HepG2 (cell line): ENCODE measurements around the gene AFG1L. TPM values are rescaled to one million over a fixed set of nuclear protein-coding genes. Genes with fewer than 3 reads are reported as not detected.

Experiments
- ATAC-seq: fragments of 200-7000 bp; cut with Tn5 transposase; 3 replicates; pipeline ENCODE4 v1.9.1; 2020; ENCODE audit warnings: mild to moderate bottlenecking, moderate library complexity
- BruUV-seq: library from RNA; stranded (reverse); fragments of 400-500 nt; replicated peaks from 2 replicates; lab custom pipeline; 2021; lab: Mats Ljungman, UMichigan
- CTCF ChIA-PET: fragments of 300-600 bp; formaldehyde crosslinking; extraction: SDS; loops from one replicate; lab custom pipeline; 2021; ENCODE audit warnings: low total read pairs, inconsistent platforms, low intra/inter-chr PET ratio; lab: Yijun Ruan, JAX
- POLR2A ChIA-PET: fragments of 350-600 bp; sonication (Branson Sonifier 250); formaldehyde crosslinking; loops from one replicate; lab custom pipeline; 2020; ENCODE audit warnings: antibody characterized with exemption, inconsistent platforms; lab: Yijun Ruan, JAX
- DNase-seq: peaks from one replicate; pipeline ENCODE4 v3.0.0-alpha.2; 2015; ENCODE audit warnings: low spot score
- FAIRE-seq: peaks from 3 replicates; lab custom pipeline; 2011; peaks lifted over from hg19 to GRCh38; lab: Jason Lieb, UNC
- H2AFZ ChIP-seq: one replicate; pipeline ENCODE4 v1.6.1; 2011; ENCODE audit warnings: low read length, inconsistent platforms
- H3K27ac ChIP-seq: fragments of 300-600 bp; 3 replicates; pipeline ENCODE4 v1.8.0; 2011; ENCODE audit warnings: mixed run types, mild to moderate bottlenecking, mixed read lengths, low read length, inconsistent platforms; ENCODE audit not compliant: insufficient read depth; ENCODE audit errors: extremely low read length
- H3K27me3 ChIP-seq, 2 experiments: fragments of 200-600 bp in 1 of 2; 2 replicates in 1 of 2; 3 replicates in 1 of 2; pipeline versions ENCODE4 v1.6.0 to v1.8.0; 2011; ENCODE audit warnings: low read length in 2 of 2, mild to moderate bottlenecking in 2 of 2, moderate library complexity in 2 of 2, inconsistent platforms in 1 of 2; ENCODE audit not compliant: insufficient read depth in 2 of 2, control insufficient read depth in 1 of 2
- H3K36me3 ChIP-seq, 2 experiments: fragments of 200-600 bp in 1 of 2; replicated peaks in 1 of 2; 2 replicates in 1 of 2; 3 replicates in 1 of 2; pipeline versions ENCODE4 v1.5.1 to v1.8.0; 2011; ENCODE audit warnings: low read length in 2 of 2, inconsistent platforms in 1 of 2; ENCODE audit not compliant: insufficient read depth in 2 of 2, control insufficient read depth in 1 of 2
- H3K4me1 ChIP-seq: 2 replicates; pipeline ENCODE4 v1.5.1; 2012; ENCODE audit warnings: low read length, inconsistent platforms; ENCODE audit not compliant: insufficient read depth
- H3K4me2 ChIP-seq: 2 replicates; pipeline ENCODE4 v1.6.0; 2011; ENCODE audit warnings: low read depth, low read length, inconsistent platforms
- H3K4me3 ChIP-seq, 3 experiments: fragments of 200-600 bp in 1 of 3; sonication (generic), shearing (Covaris generic) in 1 of 3; replicated peaks in 1 of 3; 2 replicates each; pipeline ENCODE4 v1.5.1; 2011 to 2016; ENCODE audit warnings: low read length in 3 of 3, inconsistent platforms in 2 of 3, low read depth in 2 of 3, mild to moderate bottlenecking in 2 of 3, control low read depth in 1 of 3, mixed read lengths in 1 of 3; ENCODE audit not compliant: insufficient read depth in 1 of 3
- H3K79me2 ChIP-seq: one replicate; pipeline ENCODE4 v1.6.1; 2011; ENCODE audit warnings: low read length, inconsistent platforms; ENCODE audit not compliant: insufficient read depth
- H3K9ac ChIP-seq: 2 replicates; pipeline ENCODE4 v1.6.0; 2011; ENCODE audit warnings: mild to moderate bottlenecking, low read depth, low read length, inconsistent platforms; ENCODE audit not compliant: insufficient read depth
- H3K9me3 ChIP-seq: 2 replicates; pipeline ENCODE4 v1.5.1; 2012; ENCODE audit warnings: mild to moderate bottlenecking, low read length
- H4K20me1 ChIP-seq: 2 replicates; pipeline ENCODE4 v1.6.0; 2011; ENCODE audit warnings: inconsistent platforms, mild to moderate bottlenecking, low read length, moderate library complexity; ENCODE audit not compliant: insufficient read depth
- BRD4 ChIP-seq: sonication (generic); formaldehyde crosslinking; IDR thresholded peaks from 2 replicates; pipeline ENCODE4 v1.4.0; 2020; ENCODE audit warnings: missing genetic modification reagents
- CBX2 ChIP-seq, 2 experiments: fragments of 200-600 bp in 1 of 2; sonication (generic); formaldehyde crosslinking in 1 of 2; IDR thresholded peaks; 2 replicates each; pipeline versions ENCODE4 v1.7.0 to v1.8.1; 2018 to 2022; ENCODE audit warnings: low read depth in 2 of 2, low read length in 1 of 2, mild to moderate bottlenecking in 1 of 2, missing genetic modification reagents in 1 of 2
- DR1 ChIP-seq: sonication (generic); formaldehyde crosslinking; IDR thresholded peaks from 2 replicates; pipeline ENCODE4 v1.8.0; 2021; ENCODE audit warnings: mild to moderate bottlenecking, missing genetic modification reagents, inconsistent platforms
- MED8 ChIP-seq: sonication (generic); formaldehyde crosslinking; IDR thresholded peaks from 2 replicates; pipeline ENCODE4 v1.8.1; 2023; ENCODE audit warnings: mild to moderate bottlenecking, missing genetic modification reagents; ENCODE audit not compliant: insufficient replicate concordance
- MTA3 ChIP-seq: sonication (generic); formaldehyde crosslinking; IDR thresholded peaks from 2 replicates; pipeline ENCODE4 v1.4.0; 2020; ENCODE audit warnings: missing genetic modification reagents
- MYNN ChIP-seq: sonication (generic); formaldehyde crosslinking; IDR thresholded peaks from 2 replicates; pipeline ENCODE4 v1.4.0; 2020; ENCODE audit warnings: mild to moderate bottlenecking, low read depth, missing genetic modification reagents
- RBM39 ChIP-seq: fragments of 200-400 bp; formaldehyde crosslinking; IDR thresholded peaks from one replicate; pipeline ENCODE4 v1.6.1; 2018; ENCODE audit warnings: antibody characterized with exemption, mild to moderate bottlenecking, low read depth, low read length; ENCODE audit not compliant: poor library complexity, severe bottlenecking
- TBX2 ChIP-seq: sonication (generic); formaldehyde crosslinking; IDR thresholded peaks from 2 replicates; pipeline ENCODE4 v1.5.0; 2020; ENCODE audit warnings: missing genetic modification reagents, mild to moderate bottlenecking, borderline replicate concordance
- TEAD2 ChIP-seq: sonication (generic); formaldehyde crosslinking; IDR thresholded peaks from 2 replicates; pipeline ENCODE4 v1.9.0; 2021; ENCODE audit warnings: missing genetic modification reagents
- ZBTB21 ChIP-seq: sonication (generic); formaldehyde crosslinking; IDR thresholded peaks from 2 replicates; pipeline ENCODE4 v1.4.0; 2020; ENCODE audit warnings: missing genetic modification reagents
- ZFAT ChIP-seq: sonication (generic); formaldehyde crosslinking; conservative IDR thresholded peaks from 2 replicates; pipeline ENCODE4 v1.8.1; 2023; ENCODE audit warnings: missing genetic modification reagents, inconsistent platforms
- ZFP36L2 ChIP-seq: sonication (generic); formaldehyde crosslinking; IDR thresholded peaks from 2 replicates; pipeline ENCODE4 v1.4.0; 2020; ENCODE audit warnings: missing genetic modification reagents
- ZNF292 ChIP-seq: sonication (generic); formaldehyde crosslinking; IDR thresholded peaks from 2 replicates; pipeline ENCODE4 v1.8.1; 2022; ENCODE audit warnings: mild to moderate bottlenecking, low read depth, missing genetic modification reagents, borderline replicate concordance
- ZNF547 ChIP-seq: sonication (generic); formaldehyde crosslinking; IDR thresholded peaks from 2 replicates; pipeline ENCODE4 v1.5.1; 2020; ENCODE audit warnings: mild to moderate bottlenecking, missing genetic modification reagents
- ZNF580 ChIP-seq: IDR thresholded peaks from 2 replicates; pipeline ENCODE4 v1.6.1; 2016; ENCODE audit warnings: low read depth, borderline replicate concordance
- ZNF850 ChIP-seq: sonication (generic); formaldehyde crosslinking; conservative IDR thresholded peaks from 2 replicates; pipeline ENCODE4 v1.9.0; 2021; ENCODE audit warnings: mild to moderate bottlenecking, missing genetic modification reagents
- WGBS: methylation state at CpG from one replicate; pipeline ENCODE4 v1.1.6; 2017; ENCODE audit warnings: low lambda C conversion rate; 5-methylcytosine and 5-hydroxymethylcytosine counted together
- in situ Hi-C: cut with HindIII; loops from 2 replicates; pipeline ENCODE4 v1.10.0; 2017; ENCODE audit warnings: low pct_unique_long_range_greater_than_20kb; ENCODE audit not compliant: extremely low pct_ligation_motif_present
- intact Hi-C: fragments of 100-400 bp; cut with micrococcal nuclease; formaldehyde crosslinking; loops from one replicate; pipeline ENCODE4 v1.10.0; 2022; ENCODE audit not compliant: unreplicated experiment
- polyA plus RNA-seq, 8 experiments: library from polyadenylated mRNA; depleted of rRNA in 3 of 8; stranded (reverse) in 7 of 8; unstranded in 1 of 8; fragments of >200 nt; fragmentation: Illumina TruSeq in 4 of 8; extraction: Trizol in 4 of 8; gene quantifications; 2 replicates each; pipeline versions ENCODE4 v1.2.1 to v1.2.3, GENCODE V29; 2011 to 2016; ENCODE audit warnings: low read depth in 4 of 8, missing spikeins in 1 of 8, mixed read lengths in 1 of 8; ENCODE audit not compliant: insufficient read depth in 1 of 8
- total RNA-seq, 5 experiments: library from RNA; depleted of rRNA; stranded (reverse); fragments of >200 nt; fragmentation: Illumina TruSeq; extraction: Trizol; gene quantifications; 2 replicates each; pipeline ENCODE4 v1.2.3, GENCODE V29; 2016; ENCODE audit warnings: low read depth in 1 of 5

The AFG1L gene
- total and polyA plus RNA-seq, 2 of the 13 experiments (the other 11 are each of a cell fraction or from before 2014, with no cell fraction given): 3.1 to 14.0 TPM

DNA sequence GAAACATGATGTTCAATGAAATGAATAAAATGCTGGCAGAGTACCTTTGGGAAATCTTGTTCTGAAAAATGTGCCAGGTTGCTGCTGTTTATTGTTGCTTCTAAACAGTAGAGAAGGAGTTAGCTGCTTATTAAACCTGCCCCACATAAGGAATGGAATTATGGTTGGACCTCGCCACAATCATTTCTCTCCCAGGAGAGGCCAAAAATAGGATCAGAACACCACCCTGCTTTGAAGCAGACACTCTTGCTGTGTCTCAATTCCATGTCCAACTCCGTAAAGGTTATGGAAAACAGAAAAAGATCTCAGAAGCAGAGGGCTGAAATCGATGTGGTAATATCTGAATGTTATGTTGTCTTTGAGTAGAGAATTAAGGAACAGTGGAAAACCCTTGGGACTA lies 27.9 kb downstream of the AFG1L start:
- FAIRE-seq (no peak), DNase-seq (no peak), ATAC-seq (no peak)
- Histone ChIP-seq H3K27ac (no peak overlapping the region), H3K4me2 (no peak overlapping the region), H3K79me2 (no peaks in the 10 kb centered on the region), H3K4me1 (peaks cover 11% of the 10 kb centered on the region; the same call in 1 of the 2 replicates), H3K27me3 (no peaks in the 10 kb centered on the region), H3K9ac (no peak overlapping the region), H3K36me3 (peaks cover 3 to 12% of the 10 kb centered on the region in 2 experiments; a peak in 2 of 5 replicates), H3K9me3 (no peaks in the 10 kb centered on the region), H3K4me3 (no peak overlapping the region), H2AFZ (no peak overlapping the region), H4K20me1 (no peaks in the 10 kb centered on the region)
- ChIA-PET CTCF (no interaction called here), POLR2A (no interaction called here)
- 90% methylated on average over 3 of the region's 3 CpGs for WGBS
- no TSS peak for BruUV-seq
- TF ChIP-seq TEAD2 (CRISPR knock-in tag): no peak
- TF ChIP-seq ZFAT (CRISPR knock-in tag): no peak
- TF ChIP-seq MED8 (CRISPR knock-in tag): no peak
- no peak for TF ChIP-seq RBM39
- TF ChIP-seq ZNF580: no peak
- TF ChIP-seq ZBTB21: no peak
- no peak for TF ChIP-seq ZNF292 (CRISPR knock-in tag)
- no peak for TF ChIP-seq ZNF850 (CRISPR knock-in tag)
- no peak for TF ChIP-seq ZFP36L2 (CRISPR knock-in tag)
- no peak for TF ChIP-seq CBX2 (IDR thresholded peaks at IDR 0.05; ENCODE audit: low read depth, low read length)
- TF ChIP-seq CBX2 (CRISPR knock-in tag; IDR thresholded peaks at IDR 0.05; ENCODE audit: low read depth): no peak
- no peak for TF ChIP-seq DR1
- TF ChIP-seq MYNN (CRISPR knock-in tag): no peak
- no peak for TF ChIP-seq ZNF547 (CRISPR knock-in tag)
- TF ChIP-seq BRD4: no peak
- no peak for TF ChIP-seq MTA3 (CRISPR knock-in tag)
- TF ChIP-seq TBX2: no peak
- intact Hi-C loops (no loop called here), in situ Hi-C loops (no loop called here)
